Endothelial cell of umbilical vein (primary cell): ENCODE results near the gene SNX30. TPM values are rescaled to one million over a fixed set of nuclear protein-coding genes. Genes with fewer than 3 reads are reported as not detected.

Experiments used
- BruUV-seq: library from RNA; stranded (reverse); fragments of 400-500 nt; replicated peaks from 2 replicates; lab custom pipeline; 2021; lab: Mats Ljungman, UMichigan
- CTCF ChIA-PET: fragments of 300-600, 350-600 bp; sonication (Branson Sonifier 250); formaldehyde crosslinking; loops from one replicate; lab custom pipeline; 2021; ENCODE audit warnings: antibody characterized with exemption, inconsistent platforms; lab: Charles Lee
- POLR2A ChIA-PET: fragments of 300-600, 350-600 bp; sonication (Branson Sonifier 250); formaldehyde crosslinking; loops from one replicate; lab custom pipeline; 2021; ENCODE audit warnings: antibody characterized with exemption, inconsistent platforms; lab: Charles Lee
- DNase-seq: peaks from one replicate; pipeline ENCODE4 v3.0.0-alpha.2; 2011; ENCODE audit warnings: low read depth, low spot score
- FAIRE-seq: peaks from 2 replicates; lab custom pipeline; 2011; peaks lifted over from hg19 to GRCh38; lab: Jason Lieb, UNC
- H2AFZ ChIP-seq: 2 replicates; pipeline ENCODE4 v1.6.0; 2012; ENCODE audit warnings: low read depth, low read length, control low read depth, inconsistent platforms
- H3K27ac ChIP-seq: 2 replicates; pipeline ENCODE4 v1.5.1; 2011; ENCODE audit warnings: low read depth, mild to moderate bottlenecking, control low read depth, low read length, moderate library complexity; ENCODE audit not compliant: insufficient read depth
- H3K27me3 ChIP-seq, 2 experiments: 2 replicates each; pipeline versions ENCODE4 v1.6.0 to v1.6.1; 2011; ENCODE audit warnings: low read length in 2 of 2, mixed read lengths in 1 of 2; ENCODE audit not compliant: control insufficient read depth in 2 of 2, insufficient read depth in 2 of 2
- H3K36me3 ChIP-seq, 2 experiments: 2 replicates in 1 of 2; 3 replicates in 1 of 2; pipeline ENCODE4 v1.5.1; 2011; ENCODE audit warnings: low read length in 2 of 2, mild to moderate bottlenecking in 1 of 2, moderate library complexity in 1 of 2; ENCODE audit not compliant: control insufficient read depth in 2 of 2, insufficient read depth in 2 of 2; ENCODE audit errors: extremely low read depth in 1 of 2
- H3K4me1 ChIP-seq: 3 replicates; pipeline ENCODE4 v1.5.1; 2011; ENCODE audit warnings: mild to moderate bottlenecking, low read length; ENCODE audit not compliant: control insufficient read depth, insufficient read depth; ENCODE audit errors: extremely low read depth
- H3K4me2 ChIP-seq: 2 replicates; pipeline ENCODE4 v1.6.1; 2011; ENCODE audit warnings: low read length, control low read depth, mixed read lengths; ENCODE audit not compliant: insufficient read depth
- H3K4me3 ChIP-seq, 3 experiments: fragments of 200-600 bp in 1 of 3; sonication (generic), shearing (Covaris generic) in 1 of 3; replicated peaks in 1 of 3; 2 replicates each; pipeline ENCODE4 v1.5.1; 2011 to 2016; ENCODE audit warnings: control low read depth in 3 of 3, low read length in 3 of 3, mild to moderate bottlenecking in 2 of 3, inconsistent platforms in 1 of 3, low read depth in 1 of 3, moderate library complexity in 1 of 3; ENCODE audit not compliant: insufficient read depth in 1 of 3
- H3K79me2 ChIP-seq: 2 replicates; pipeline ENCODE4 v1.6.0; 2012; ENCODE audit warnings: low read length, inconsistent platforms; ENCODE audit not compliant: control insufficient read depth, insufficient read depth
- H3K9ac ChIP-seq: replicated peaks from 2 replicates; pipeline ENCODE3; 2011; ENCODE audit warnings: low read length, control low read depth; ENCODE audit not compliant: insufficient read depth; ENCODE audit errors: extremely low read depth
- H3K9me1 ChIP-seq: replicated peaks from 3 replicates; pipeline ENCODE4 v1.6.0; 2011; ENCODE audit warnings: mild to moderate bottlenecking, low read length; ENCODE audit not compliant: control insufficient read depth, insufficient read depth; ENCODE audit errors: extremely low read depth
- H3K9me3 ChIP-seq: replicated peaks from 2 replicates; pipeline ENCODE4 v1.5.1; 2012; ENCODE audit warnings: low read length, inconsistent platforms; ENCODE audit not compliant: control insufficient read depth, insufficient read depth
- H4K20me1 ChIP-seq: replicated peaks from 2 replicates; pipeline ENCODE3; 2011; ENCODE audit warnings: mild to moderate bottlenecking, low read length; ENCODE audit not compliant: control insufficient read depth, insufficient read depth; ENCODE audit errors: extremely low read depth
- CTCF ChIP-seq, 2 donors: IDR thresholded peaks; 1 replicate in 1 of 2; 2 replicates in 1 of 2; pipeline ENCODE4 v1.5.1; 2011; ENCODE audit warnings: low read length in 2 of 2, mild to moderate bottlenecking in 2 of 2, moderate library complexity in 2 of 2, control low read depth in 1 of 2, inconsistent platforms in 1 of 2, low read depth in 1 of 2; ENCODE audit not compliant: insufficient read depth in 1 of 2; ENCODE audit errors: extremely low read depth in 1 of 2
- EZH2 ChIP-seq: IDR thresholded peaks from 2 replicates; pipeline ENCODE4 v1.6.1; 2012; ENCODE audit warnings: borderline replicate concordance, low read depth, mild to moderate bottlenecking, moderate library complexity, low read length, inconsistent platforms; ENCODE audit not compliant: severe bottlenecking
- FOS ChIP-seq: IDR thresholded peaks from 2 replicates; pipeline ENCODE4 v1.6.1; 2011; ENCODE audit warnings: mild to moderate bottlenecking, low read length, moderate library complexity, borderline replicate concordance; ENCODE audit not compliant: insufficient read depth
- GATA2 ChIP-seq: IDR thresholded peaks from 2 replicates; pipeline ENCODE4 v1.7.0; 2011; ENCODE audit warnings: low read depth, mild to moderate bottlenecking, moderate library complexity, mixed read lengths, low read length; ENCODE audit not compliant: insufficient read length, insufficient read depth
- JUN ChIP-seq: IDR thresholded peaks from 2 replicates; pipeline ENCODE4 v1.6.1; 2011; ENCODE audit warnings: borderline replicate concordance, low read depth; ENCODE audit not compliant: insufficient read length, insufficient read depth
- MAX ChIP-seq: IDR thresholded peaks from 2 replicates; pipeline ENCODE4 v1.6.1; 2011; ENCODE audit not compliant: insufficient read depth, insufficient read length
- MYC ChIP-seq: IDR thresholded peaks from one replicate; pipeline ENCODE4 v1.6.1; 2011; ENCODE audit warnings: mild to moderate bottlenecking, low read depth, low read length
- POLR2A ChIP-seq: IDR thresholded peaks from 2 replicates; pipeline ENCODE4 v1.6.1; 2012; ENCODE audit warnings: low read depth, mild to moderate bottlenecking, control low read depth, low read length
- POLR2AphosphoS5 ChIP-seq: IDR thresholded peaks from 2 replicates; pipeline ENCODE4 v1.6.1; 2012; ENCODE audit warnings: low read depth, mild to moderate bottlenecking, control low read depth, low read length, moderate library complexity; ENCODE audit not compliant: insufficient read depth
- dilution Hi-C: fragments of 300-500 bp; cut with MboI; formaldehyde crosslinking; loops from one replicate; pipeline ENCODE4 v1.15.0; 2019; ENCODE audit warnings: low sequenced_read_pairs; ENCODE audit not compliant: extremely low pct_ligation_motif_present
- intact Hi-C: fragments of 100-400 bp; cut with micrococcal nuclease; formaldehyde crosslinking; loops from one replicate; pipeline ENCODE4 v1.10.0; 2022
- polyA plus RNA-seq, 4 experiments: library from polyadenylated mRNA; depleted of rRNA in 3 of 4; stranded (reverse) in 3 of 4; unstranded in 1 of 4; fragments of >200 nt; gene quantifications; 2 replicates each; pipeline versions ENCODE4 v1.2.1 to v1.2.3, GENCODE V29; 2011 to 2012; ENCODE audit warnings: missing spikeins in 1 of 4
- total RNA-seq: library from RNA; stranded (reverse); gene quantifications from 2 replicates; pipeline ENCODE4 v1.2.3, GENCODE V29; 2021

SNX30 gene
- total and polyA plus RNA-seq, 2 donors (not counting 3 experiments of a cell fraction or from before 2014, with no cell fraction given): 2.8 to 6.3 TPM

- Histone ChIP-seq H3K9me1 (no peaks in the 10 kb centered on the region), H4K20me1 (no peaks in the 10 kb centered on the region), H3K79me2 (no peaks in the 10 kb centered on the region), H3K9me3 (no peaks in the 10 kb centered on the region), H3K9ac (no peak overlapping the region), H3K4me2 (no peak overlapping the region), H3K4me1 (no peaks in the 10 kb centered on the region), H2AFZ (no peak overlapping the region), H3K4me3 (no peak overlapping the region), H3K27me3 (no peaks in the 10 kb centered on the region), H3K36me3 (no peaks in the 10 kb centered on the region), H3K27ac (no peak overlapping the region)
- no peak for TF ChIP-seq POLR2A
- no peak for TF ChIP-seq POLR2AphosphoS5
- no peak for TF ChIP-seq FOS
- no peak for TF ChIP-seq JUN
- TF ChIP-seq MYC: no peak
- no peak for TF ChIP-seq GATA2
- TF ChIP-seq CTCF (IDR thresholded peaks at IDR 0.05; ENCODE audit: extremely low read depth in 1 of 2, insufficient read depth in 1 of 2, low read depth in 1 of 2, low read length in 2 of 2): no peak
- no peak for TF ChIP-seq MAX
- no peak for TF ChIP-seq EZH2
- dilution Hi-C loops: no loop called here
- intact Hi-C loops: no loop called here
- DNase-seq: peak; percentile 28
- CTCF ChIA-PET: no interaction called here
- peak; percentile 28 for FAIRE-seq
- POLR2A ChIA-PET: no interaction called here
- no TSS peak for BruUV-seq
Measured at GRCh38 chr9:112784020-112784785, 33.6 kb downstream of the SNX30 start.
